IMR-90 (cell line): ENCODE data around the gene MROH8.

ENCODE experiments used
- CEBPB ChIP-seq: IDR thresholded peaks from 2 replicates; pipeline ENCODE4 v1.6.1; 2012; ENCODE audit warnings: low read depth, low read length, improper control_type of control experiment
- RFX5 ChIP-seq: IDR thresholded peaks from 2 replicates; pipeline ENCODE4 v1.8.0; 2012; ENCODE audit warnings: low read depth, mild to moderate bottlenecking, low read length, moderate library complexity
- TF ChIP-seq, protein P1 (sequence below): conservative IDR thresholded peaks from 2 replicates; pipeline ENCODE4 v1.5.1; 2012; ENCODE audit warnings: mild to moderate bottlenecking, low read depth, low read length, improper control_type of control experiment

DNA sequence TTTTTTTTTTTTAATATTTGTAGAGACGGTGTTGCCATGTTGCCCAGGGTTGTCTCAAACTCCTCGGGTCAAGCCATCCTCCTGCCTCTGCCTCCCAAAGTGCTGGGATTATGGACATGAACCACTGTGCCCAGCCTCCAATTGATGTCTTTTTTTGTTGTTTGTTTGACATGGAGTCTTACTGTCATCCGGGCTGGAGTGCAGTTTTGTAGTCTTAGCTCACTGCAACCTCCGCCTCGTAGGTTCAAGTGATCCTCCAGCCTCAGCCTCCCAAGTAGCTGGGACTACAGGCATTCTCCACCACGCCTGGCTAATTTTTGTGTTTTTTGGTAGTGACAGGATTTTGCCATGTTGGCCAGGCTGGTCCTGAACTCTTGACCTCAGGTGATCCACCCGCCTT lies 9.4 kb upstream of the MROH8 start:
- TF ChIP-seq, protein P1, sequence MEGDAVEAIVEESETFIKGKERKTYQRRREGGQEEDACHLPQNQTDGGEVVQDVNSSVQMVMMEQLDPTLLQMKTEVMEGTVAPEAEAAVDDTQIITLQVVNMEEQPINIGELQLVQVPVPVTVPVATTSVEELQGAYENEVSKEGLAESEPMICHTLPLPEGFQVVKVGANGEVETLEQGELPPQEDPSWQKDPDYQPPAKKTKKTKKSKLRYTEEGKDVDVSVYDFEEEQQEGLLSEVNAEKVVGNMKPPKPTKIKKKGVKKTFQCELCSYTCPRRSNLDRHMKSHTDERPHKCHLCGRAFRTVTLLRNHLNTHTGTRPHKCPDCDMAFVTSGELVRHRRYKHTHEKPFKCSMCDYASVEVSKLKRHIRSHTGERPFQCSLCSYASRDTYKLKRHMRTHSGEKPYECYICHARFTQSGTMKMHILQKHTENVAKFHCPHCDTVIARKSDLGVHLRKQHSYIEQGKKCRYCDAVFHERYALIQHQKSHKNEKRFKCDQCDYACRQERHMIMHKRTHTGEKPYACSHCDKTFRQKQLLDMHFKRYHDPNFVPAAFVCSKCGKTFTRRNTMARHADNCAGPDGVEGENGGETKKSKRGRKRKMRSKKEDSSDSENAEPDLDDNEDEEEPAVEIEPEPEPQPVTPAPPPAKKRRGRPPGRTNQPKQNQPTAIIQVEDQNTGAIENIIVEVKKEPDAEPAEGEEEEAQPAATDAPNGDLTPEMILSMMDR, result no peak
- TF ChIP-seq CEBPB (no peak), RFX5 (no peak)
